RWPE1 (cell line): ENCODE measurements around the gene WAPL.
A peak's percentile ranks its signal among the peaks of the same experiment; 100 is the strongest.
"Not testable (repeated sequence)": the region's sequence is repeated elsewhere in the genome, so short reads cannot be mapped to it uniquely, and the experiment has no call there.

ENCODE experiments used
- CTCF ChIA-PET: fragments of 350-600 bp; sonication (Branson Sonifier 250); formaldehyde crosslinking; extraction: SDS; loops from one replicate; lab custom pipeline; 2021; lab: Yijun Ruan, JAX
- POLR2A ChIA-PET: fragments of 400-600 bp; formaldehyde crosslinking; extraction: SDS; loops from one replicate; lab custom pipeline; 2020; ENCODE audit warnings: antibody characterized with exemption; ENCODE audit not compliant: low non-redundant PET; lab: Yijun Ruan, JAX
- DNase-seq: peaks from one replicate; pipeline ENCODE4 v3.0.0; 2012; ENCODE audit warnings: low spot score
- H3K27ac ChIP-seq: fragments of 450-650 bp; 2 replicates; pipeline ENCODE4 v1.5.1; 2017
- CTCF ChIP-seq: fragments of 450-650 bp; conservative IDR thresholded peaks from 2 replicates; pipeline ENCODE4 v1.5.1; 2017; ENCODE audit warnings: low read depth, mild to moderate bottlenecking

The WAPL gene, protein sequence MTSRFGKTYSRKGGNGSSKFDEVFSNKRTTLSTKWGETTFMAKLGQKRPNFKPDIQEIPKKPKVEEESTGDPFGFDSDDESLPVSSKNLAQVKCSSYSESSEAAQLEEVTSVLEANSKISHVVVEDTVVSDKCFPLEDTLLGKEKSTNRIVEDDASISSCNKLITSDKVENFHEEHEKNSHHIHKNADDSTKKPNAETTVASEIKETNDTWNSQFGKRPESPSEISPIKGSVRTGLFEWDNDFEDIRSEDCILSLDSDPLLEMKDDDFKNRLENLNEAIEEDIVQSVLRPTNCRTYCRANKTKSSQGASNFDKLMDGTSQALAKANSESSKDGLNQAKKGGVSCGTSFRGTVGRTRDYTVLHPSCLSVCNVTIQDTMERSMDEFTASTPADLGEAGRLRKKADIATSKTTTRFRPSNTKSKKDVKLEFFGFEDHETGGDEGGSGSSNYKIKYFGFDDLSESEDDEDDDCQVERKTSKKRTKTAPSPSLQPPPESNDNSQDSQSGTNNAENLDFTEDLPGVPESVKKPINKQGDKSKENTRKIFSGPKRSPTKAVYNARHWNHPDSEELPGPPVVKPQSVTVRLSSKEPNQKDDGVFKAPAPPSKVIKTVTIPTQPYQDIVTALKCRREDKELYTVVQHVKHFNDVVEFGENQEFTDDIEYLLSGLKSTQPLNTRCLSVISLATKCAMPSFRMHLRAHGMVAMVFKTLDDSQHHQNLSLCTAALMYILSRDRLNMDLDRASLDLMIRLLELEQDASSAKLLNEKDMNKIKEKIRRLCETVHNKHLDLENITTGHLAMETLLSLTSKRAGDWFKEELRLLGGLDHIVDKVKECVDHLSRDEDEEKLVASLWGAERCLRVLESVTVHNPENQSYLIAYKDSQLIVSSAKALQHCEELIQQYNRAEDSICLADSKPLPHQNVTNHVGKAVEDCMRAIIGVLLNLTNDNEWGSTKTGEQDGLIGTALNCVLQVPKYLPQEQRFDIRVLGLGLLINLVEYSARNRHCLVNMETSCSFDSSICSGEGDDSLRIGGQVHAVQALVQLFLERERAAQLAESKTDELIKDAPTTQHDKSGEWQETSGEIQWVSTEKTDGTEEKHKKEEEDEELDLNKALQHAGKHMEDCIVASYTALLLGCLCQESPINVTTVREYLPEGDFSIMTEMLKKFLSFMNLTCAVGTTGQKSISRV (N-terminal part only)

DNA sequence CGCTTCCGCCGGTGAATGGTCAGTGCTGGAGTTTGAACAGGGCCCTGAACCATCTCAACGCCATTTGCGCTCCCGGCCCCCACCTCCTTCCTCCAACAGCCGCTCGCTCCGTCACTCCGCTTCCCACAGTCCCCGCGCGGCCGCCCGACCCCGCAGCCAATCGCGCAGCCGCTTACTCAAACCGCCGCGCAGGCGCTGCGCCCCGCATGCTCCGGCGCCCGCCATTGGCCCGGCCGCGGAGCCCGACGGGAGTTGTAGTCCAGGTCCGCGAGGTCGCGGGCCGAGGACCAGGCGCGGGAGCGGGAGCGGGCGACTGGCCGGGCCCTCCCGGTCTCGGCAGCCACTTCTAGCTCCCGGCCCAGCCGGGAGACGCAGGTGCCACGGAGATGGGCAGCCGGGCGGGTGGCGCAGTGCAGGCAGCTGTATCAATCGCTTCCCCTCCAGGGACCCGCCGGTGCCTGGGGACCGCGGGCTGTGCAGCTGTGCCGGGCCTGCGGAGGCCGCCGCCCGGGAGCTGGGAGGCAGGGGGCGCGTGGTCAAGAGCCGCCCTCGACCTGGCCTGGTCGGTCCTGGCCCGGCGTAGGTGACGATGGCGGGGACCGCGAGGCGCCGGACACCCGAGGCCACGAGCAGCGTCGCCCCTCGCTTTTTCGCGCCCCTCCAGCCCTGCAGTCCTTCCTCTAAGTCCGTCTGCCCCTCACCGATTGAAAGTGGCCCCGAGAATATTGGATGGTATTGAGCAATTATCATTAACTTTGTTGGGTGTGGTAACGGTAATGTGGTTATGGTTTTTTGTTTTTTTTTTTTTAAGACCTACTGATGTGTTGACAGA lies at the start of gene WAPL:
WAPL (minus strand) TSS at position 115 of the 832 bp plus-strand sequence. CDS start 3,723 bp downstream, outside the sequence.
- POLR2A ChIA-PET: interaction anchor here (0.6 to 1.1 kb wide), 4 partner anchors 14 to 153 kb away, joined by 3 to 6 read pairs (median 4); no protein-coding TSS in a partner anchor
- peak; percentile 100 for DNase-seq
- CTCF ChIA-PET: interaction anchor here (0.6 to 1.6 kb wide), 5 partner anchors 13 to 124 kb away, joined by 3 to 10 read pairs (median 6); no protein-coding TSS in a partner anchor
- TF ChIP-seq CTCF: no peak
- peak within 1 kb of the TSS; percentile 89 for H3K27ac ChIP-seq

DNA sequence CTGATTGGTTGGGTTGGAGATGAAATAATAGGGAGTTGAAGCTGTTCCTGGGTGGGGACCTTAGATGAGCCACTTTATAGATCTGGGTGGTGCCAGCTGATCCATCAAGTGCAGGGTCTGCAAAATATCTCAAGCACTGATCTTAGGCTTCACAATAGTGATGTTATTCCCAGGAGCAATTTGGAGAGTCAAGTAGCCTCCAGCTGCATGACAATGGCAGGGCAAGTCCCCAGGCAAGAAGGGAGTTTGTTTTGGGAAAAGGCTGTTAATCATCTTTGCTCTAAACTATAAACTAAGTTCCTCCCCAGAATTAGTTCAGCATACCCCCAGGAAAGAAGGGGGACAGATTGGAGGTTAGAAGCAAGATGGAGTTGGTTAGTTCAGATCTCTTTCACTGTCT lies 47.7 kb upstream of the WAPL start:
- ChIA-PET POLR2A (no interaction called here), CTCF (no interaction called here)
- DNase-seq: no peak
- no peak for TF ChIP-seq CTCF
- H3K27ac ChIP-seq: no peak overlapping the region

DNA sequence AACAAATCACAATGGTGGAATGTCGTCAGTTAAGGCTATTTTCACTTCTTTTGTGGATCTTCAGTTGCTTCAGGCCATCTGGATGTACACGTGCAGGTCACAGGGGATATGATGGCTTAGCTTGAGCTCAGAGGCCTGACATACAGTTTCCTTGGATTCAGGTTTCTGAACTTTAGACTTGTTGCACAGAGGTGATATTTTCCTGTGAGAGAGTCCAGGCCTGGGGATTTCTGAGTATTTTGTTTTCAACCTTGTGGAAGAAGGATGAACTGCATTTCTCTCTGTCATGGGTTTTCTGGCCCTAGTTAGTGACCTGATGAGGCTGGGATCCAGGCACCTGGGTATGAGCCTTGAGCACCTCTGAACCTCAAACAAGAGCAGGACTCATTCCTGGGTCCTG lies 44.9 kb upstream of the WAPL start:
- H3K27ac ChIP-seq, CTCF ChIA-PET, DNase-seq, POLR2A ChIA-PET: not testable (repeated sequence)

DNA sequence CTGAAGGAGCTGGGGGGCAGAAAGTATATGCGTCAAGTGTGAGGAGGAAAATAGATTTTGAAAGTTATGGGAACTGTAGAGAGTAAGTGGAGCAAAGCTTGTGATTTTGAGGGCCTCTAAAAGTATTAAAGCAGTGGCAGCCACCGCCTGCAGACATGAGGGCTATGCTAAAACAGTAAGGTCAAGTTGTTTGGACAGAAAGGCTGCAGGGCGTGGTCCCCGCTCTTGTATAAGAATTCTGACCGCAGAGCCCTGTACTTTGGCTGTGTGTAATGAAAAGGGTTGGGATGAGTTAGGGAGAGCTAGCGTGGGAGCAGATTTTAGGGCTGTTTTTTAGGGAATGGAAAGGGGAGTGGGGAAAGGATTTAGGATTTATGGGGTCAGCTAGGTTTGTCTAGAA lies 41.7 kb upstream of the WAPL start:
- DNase-seq, H3K27ac ChIP-seq, CTCF ChIA-PET, POLR2A ChIA-PET: not testable (repeated sequence)

DNA sequence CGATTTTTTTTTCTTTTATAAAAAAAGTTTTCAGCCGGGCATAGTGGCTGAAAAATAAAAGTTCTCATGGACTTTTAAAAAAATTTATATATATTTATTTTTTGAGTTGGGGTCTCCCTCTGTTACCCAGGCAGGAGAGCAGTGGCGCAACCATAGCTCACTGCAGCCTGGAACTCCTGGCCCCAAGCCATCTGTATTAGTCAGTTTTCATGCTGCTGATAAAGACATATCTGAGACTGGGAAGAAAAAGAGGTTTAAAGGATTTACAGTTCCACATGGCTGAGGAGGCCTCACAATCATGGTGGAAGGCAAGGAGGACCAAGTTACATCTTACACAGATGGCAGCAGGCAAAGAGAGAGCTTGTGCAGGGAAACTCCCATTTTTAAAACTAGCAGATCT lies 37.1 kb upstream of the WAPL start:
- POLR2A ChIA-PET, H3K27ac ChIP-seq, DNase-seq: not testable (repeated sequence)
- CTCF ChIA-PET: interaction anchor here (0.6 kb wide), 1 partner anchor 924 kb away, joined by 6 read pairs; no protein-coding TSS in a partner anchor

DNA sequence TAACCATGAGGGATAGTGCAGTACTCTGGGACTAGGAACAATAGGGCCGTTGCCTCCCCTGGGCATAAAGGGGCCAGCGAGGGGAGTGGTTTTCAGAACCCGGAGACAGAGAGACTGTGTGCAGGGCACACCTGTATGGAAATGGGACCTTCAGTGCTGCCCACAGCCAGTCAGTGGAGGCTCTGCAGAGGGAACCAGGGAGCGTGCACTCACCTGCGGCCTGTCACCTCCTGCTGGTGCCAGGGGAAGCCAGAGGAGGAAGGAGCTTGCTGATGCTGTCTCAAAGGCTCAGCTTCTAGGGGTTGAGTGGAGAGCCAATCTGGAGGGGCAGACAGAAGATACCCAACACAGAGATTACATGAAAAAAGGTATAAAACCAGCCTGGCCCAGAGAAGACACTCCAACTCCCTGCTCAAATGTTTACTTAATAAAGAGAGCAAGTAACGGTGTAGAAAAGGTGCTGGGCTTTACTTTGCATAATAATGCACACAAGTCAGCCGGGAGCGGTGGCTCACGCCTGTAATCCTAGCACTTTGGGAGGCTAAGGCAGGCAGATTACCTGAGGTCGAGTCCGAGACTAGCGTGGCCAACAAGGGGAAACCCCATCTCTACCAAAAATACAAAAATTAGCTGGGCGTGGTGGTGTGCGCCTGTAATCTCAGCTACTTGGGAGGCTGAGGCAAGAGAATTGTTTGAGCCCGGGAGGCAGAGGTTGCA lies 35.5 kb upstream of the WAPL start:
- DNase-seq: no peak
- TF ChIP-seq CTCF: no peak
- ChIA-PET POLR2A (no interaction called here), CTCF (interaction anchor here (1.5 kb wide), 1 partner anchor 28 kb away, joined by 3 read pairs; no protein-coding TSS in a partner anchor)
- H3K27ac ChIP-seq: no peak overlapping the region

- no peak for TF ChIP-seq CTCF
- no peak overlapping the region for H3K27ac ChIP-seq
- ChIA-PET POLR2A (no interaction called here), CTCF (interaction anchor here (1.5 kb wide), 1 partner anchor 29 kb away, joined by 3 read pairs; no protein-coding TSS in a partner anchor)
- no peak for DNase-seq
These were observed 34.9 kb upstream of the WAPL start for GRCh38 chr10:86556532-86556931.
